HG03558 (cell line): Measurements from ENCODE around the gene EDNRB.
"Not testable (repeated sequence)": the region's sequence is repeated elsewhere in the genome, so short reads cannot be mapped to it uniquely, and the experiment has no call there.

Source experiments
- ATAC-seq: cut with Tn5 transposase; IDR thresholded peaks from one replicate; pipeline ENCODE4 v1.9.1; 2021; ENCODE audit warnings: moderate number of reproducible peaks; ENCODE audit not compliant: unreplicated experiment; ENCODE audit errors: extremely low read depth

EDNRB gene

GRCh38 chr13:77918391-77919245 lies at the start of gene EDNRB:
Gene EDNRB (minus strand): TSS chr13:77918831. CDS start chr13:77918573, 258 bp downstream.
- no peak for ATAC-seq

GRCh38 chr13:77966671-77967070 lies 48.0 kb upstream of the EDNRB start:
- no peak for ATAC-seq

GRCh38 chr13:77952737-77953136 lies 34.1 kb upstream of the EDNRB start:
- no peak for ATAC-seq

GRCh38 chr13:77952276-77952675 lies 33.6 kb upstream of the EDNRB start:
- no peak for ATAC-seq

GRCh38 chr13:77946522-77946921 lies 27.9 kb upstream of the EDNRB start:
- no peak for ATAC-seq

- ATAC-seq, result not testable (repeated sequence)
Measured at GRCh38 chr13:77935063-77935462, 16.4 kb upstream of the EDNRB start.

GRCh38 chr13:77930430-77930829 lies 11.8 kb upstream of the EDNRB start:
- peak; percentile 62 for ATAC-seq

GRCh38 chr13:77928909-77929308 lies 10.3 kb upstream of the EDNRB start:
- peak; percentile 74 for ATAC-seq

- ATAC-seq, result no peak
Measured at GRCh38 chr13:77925616-77926015, 7.0 kb upstream of the EDNRB start.

GRCh38 chr13:77919921-77920294 lies 1.3 kb upstream of the EDNRB start:
- no peak for ATAC-seq

- no peak for ATAC-seq
Measured at GRCh38 chr13:77919246-77919920, 752 bp upstream of the EDNRB start.

- no peak for ATAC-seq
Measured at GRCh38 chr13:77916488-77916887, 2.1 kb downstream of the EDNRB start.

GRCh38 chr13:77915686-77916085 lies 2.9 kb downstream of the EDNRB start:
- no peak for ATAC-seq

GRCh38 chr13:77913003-77913402 lies 5.6 kb downstream of the EDNRB start:
- ATAC-seq, result no peak

- ATAC-seq, result no peak
Measured at GRCh38 chr13:77911751-77912150, 6.9 kb downstream of the EDNRB start.

- no peak for ATAC-seq
Measured at GRCh38 chr13:77909827-77910226, 8.8 kb downstream of the EDNRB start.

GRCh38 chr13:77908531-77908930 lies 10.1 kb downstream of the EDNRB start:
- ATAC-seq, result no peak

- no peak for ATAC-seq
Measured at GRCh38 chr13:77907666-77908341, 10.8 kb downstream of the EDNRB start.

- ATAC-seq, result no peak
Measured at GRCh38 chr13:77904031-77904430, 14.6 kb downstream of the EDNRB start.

GRCh38 chr13:77903435-77903834 lies 15.2 kb downstream of the EDNRB start:
- ATAC-seq, result no peak

- ATAC-seq, result no peak
Measured at GRCh38 chr13:77902319-77902963, 16.2 kb downstream of the EDNRB start.
